ENCODE measurements around the gene RAP2B.
A peak's percentile ranks its signal among the peaks of the same experiment; 100 is the strongest.

The RAP2B gene

GRCh38 chr3:153159771-153160397 lies 2.1 kb upstream of the RAP2B start:
- FAIRE-seq (no peak), DNase-seq (ENCODE audit: extremely low spot score, insufficient read length, low read depth) (no peak)

- FAIRE-seq: peak; percentile 78
- DNase-seq (ENCODE audit: extremely low spot score, insufficient read length, low read depth): peak; percentile 35
Measured at GRCh38 chr3:153160451-153161137, 1.4 kb upstream of the RAP2B start.

GRCh38 chr3:153161138-153161713 lies 800 bp upstream of the RAP2B start:
- peak; percentile 99 for FAIRE-seq
- peak; percentile 87 for DNase-seq (ENCODE audit: extremely low spot score, insufficient read length, low read depth)

- no peak for FAIRE-seq
- DNase-seq (ENCODE audit: extremely low spot score, insufficient read length, low read depth): no peak
Measured at GRCh38 chr3:153162513-153163392, 727 bp downstream of the RAP2B start.

- no peak for DNase-seq (ENCODE audit: extremely low spot score, insufficient read length, low read depth)
- no peak for FAIRE-seq
Measured at GRCh38 chr3:153163393-153163724, 1.3 kb downstream of the RAP2B start.

GRCh38 chr3:153163756-153164550 lies 1.9 kb downstream of the RAP2B start:
- no peak for DNase-seq (ENCODE audit: extremely low spot score, insufficient read length, low read depth)
- no peak for FAIRE-seq

GRCh38 chr3:153165261-153165681 lies 3.2 kb downstream of the RAP2B start:
- DNase-seq (ENCODE audit: extremely low spot score, insufficient read length, low read depth) (no peak), FAIRE-seq (peak; percentile 24)

GRCh38 chr3:153166206-153166605 lies 4.2 kb downstream of the RAP2B start:
- DNase-seq (ENCODE audit: extremely low spot score, insufficient read length, low read depth) (no peak), FAIRE-seq (peak; percentile 33)

- DNase-seq (ENCODE audit: extremely low spot score, insufficient read length, low read depth) (no peak), FAIRE-seq (no peak)
Measured at GRCh38 chr3:153166796-153167195, 4.8 kb downstream of the RAP2B start.

- FAIRE-seq: no peak
- no peak for DNase-seq (ENCODE audit: extremely low spot score, insufficient read length, low read depth)
Measured at GRCh38 chr3:153169793-153170383, 7.9 kb downstream of the RAP2B start.

GRCh38 chr3:153171256-153171655 lies 9.2 kb downstream of the RAP2B start:
- no peak for DNase-seq (ENCODE audit: extremely low spot score, insufficient read length, low read depth)
- FAIRE-seq: no peak

GRCh38 chr3:153171918-153172317 lies 9.9 kb downstream of the RAP2B start:
- DNase-seq (ENCODE audit: extremely low spot score, insufficient read length, low read depth) (no peak), FAIRE-seq (no peak)

GRCh38 chr3:153172796-153173757 lies 11.1 kb downstream of the RAP2B start:
- FAIRE-seq (no peak), DNase-seq (ENCODE audit: extremely low spot score, insufficient read length, low read depth) (no peak)

GRCh38 chr3:153173758-153174516 lies 11.9 kb downstream of the RAP2B start:
- no peak for DNase-seq (ENCODE audit: extremely low spot score, insufficient read length, low read depth)
- no peak for FAIRE-seq

GRCh38 chr3:153176197-153176596 lies 14.2 kb downstream of the RAP2B start:
- no peak for DNase-seq (ENCODE audit: extremely low spot score, insufficient read length, low read depth)
- FAIRE-seq: no peak

GRCh38 chr3:153180860-153181372 lies 18.9 kb downstream of the RAP2B start:
- FAIRE-seq (no peak), DNase-seq (ENCODE audit: extremely low spot score, insufficient read length, low read depth) (no peak)

- DNase-seq (ENCODE audit: extremely low spot score, insufficient read length, low read depth): no peak
- FAIRE-seq: no peak
Measured at GRCh38 chr3:153182501-153183293, 20.7 kb downstream of the RAP2B start.

All from GM18507 (cell line).